HUDEP-2 (cell line): ENCODE data around the gene RENBP.

Experiments used
- DNase-seq, 76 experiments: peaks; one replicate each; lab custom pipeline; 2025; ENCODE audit not compliant: unreplicated experiment in 76 of 76; lab: John Stamatoyannopoulos, UW

Gene RENBP

DNA sequence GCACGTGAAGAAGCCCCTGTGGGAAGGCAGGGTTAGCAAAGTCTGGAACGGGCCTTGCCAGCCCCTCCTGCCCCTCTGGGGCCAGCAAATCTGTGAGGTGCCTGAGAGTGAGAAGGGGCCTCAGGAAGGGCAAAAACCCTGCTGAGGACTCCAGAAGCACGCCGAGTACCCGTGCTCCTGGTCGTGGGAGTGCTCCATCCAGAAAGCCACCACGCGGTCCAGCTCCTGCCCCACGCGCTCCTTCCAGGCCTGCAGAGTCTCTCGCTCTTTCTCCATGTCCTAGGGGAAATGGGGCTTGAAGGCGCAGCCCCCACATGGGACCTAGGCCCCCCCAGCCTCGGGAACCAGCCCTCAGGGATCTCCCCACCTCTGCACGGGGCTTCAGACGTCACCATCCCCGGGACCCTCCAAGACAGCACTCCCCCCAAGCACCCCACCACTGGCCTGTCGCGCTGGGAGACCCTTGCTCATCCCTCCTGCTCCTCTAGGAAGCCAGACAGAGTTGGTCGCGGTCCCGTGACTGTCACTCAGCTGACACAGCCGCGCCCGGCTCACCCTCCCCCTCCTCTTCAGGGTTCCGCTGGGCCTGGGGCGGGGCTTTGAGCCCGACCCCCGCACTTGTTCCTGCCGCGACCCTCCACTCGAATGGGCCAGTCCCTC is at the start of gene RENBP:
TSS of gene RENBP (minus strand) at position 504 of the 660 bp plus-strand sequence. CDS start at position 471, 33 bp downstream.
- peak in 34 of 76 experiments; percentile 0 to 50 (median 20) for DNase-seq

DNA sequence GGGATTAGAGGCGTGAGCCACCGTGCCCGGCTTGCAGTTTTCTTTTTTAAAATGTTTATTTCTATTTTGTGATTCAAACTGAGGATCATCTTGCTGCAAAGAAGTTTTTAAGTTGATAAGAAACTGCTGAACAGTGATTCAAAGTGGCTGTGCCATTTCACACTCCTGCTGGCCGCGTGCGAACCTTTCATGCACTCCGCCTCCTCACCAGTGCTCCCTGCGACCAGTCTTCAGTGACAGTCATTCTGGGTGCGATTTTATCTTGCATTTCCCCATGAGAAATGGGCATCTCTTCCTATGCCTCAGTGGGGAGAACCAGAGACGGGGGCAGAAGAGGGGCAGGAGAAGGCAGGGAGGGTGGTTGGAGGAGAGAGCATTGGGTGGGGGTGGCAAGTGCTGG is 49.5 kb upstream of the RENBP start:
- DNase-seq: no peak

DNA sequence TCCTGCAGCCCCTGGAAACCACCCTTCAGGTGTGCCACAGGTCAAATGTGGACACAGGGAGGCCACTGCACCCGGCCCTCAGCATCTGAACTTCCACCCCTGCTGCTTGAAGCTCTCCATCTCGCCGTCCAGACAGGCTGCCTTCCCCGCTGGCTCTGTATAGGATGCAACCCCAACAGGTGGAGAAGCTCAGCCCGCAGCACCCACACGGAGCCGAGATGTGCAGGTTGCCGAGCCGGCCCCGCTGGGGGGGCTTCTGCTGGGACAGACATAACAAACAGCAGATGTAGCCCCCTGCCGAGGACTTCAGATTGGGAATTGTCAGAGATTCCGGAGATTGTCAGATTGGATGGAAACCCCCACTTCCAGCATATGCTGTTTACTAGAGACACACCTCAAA is 48.6 kb upstream of the RENBP start:
- no peak for DNase-seq

DNA sequence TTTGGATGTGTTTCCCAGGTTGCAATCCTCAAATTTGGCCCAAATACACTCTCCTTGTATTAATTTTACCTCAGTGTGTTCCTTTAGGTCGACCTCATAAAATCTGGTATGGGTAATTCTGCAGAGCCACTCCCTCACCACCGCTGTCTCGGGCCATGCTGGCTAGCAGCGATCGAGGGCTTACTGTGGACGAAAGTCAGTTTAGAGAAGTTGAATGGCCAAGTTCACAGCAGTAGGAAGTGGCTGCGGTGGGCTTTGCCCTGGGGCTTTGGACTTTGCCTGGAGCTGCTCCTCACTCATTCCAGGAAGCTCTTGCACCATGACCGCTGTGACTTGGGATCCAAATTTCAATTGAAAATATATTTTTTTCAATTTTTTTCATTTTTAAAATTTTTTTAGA is 47.7 kb upstream of the RENBP start:
- no peak for DNase-seq

DNA sequence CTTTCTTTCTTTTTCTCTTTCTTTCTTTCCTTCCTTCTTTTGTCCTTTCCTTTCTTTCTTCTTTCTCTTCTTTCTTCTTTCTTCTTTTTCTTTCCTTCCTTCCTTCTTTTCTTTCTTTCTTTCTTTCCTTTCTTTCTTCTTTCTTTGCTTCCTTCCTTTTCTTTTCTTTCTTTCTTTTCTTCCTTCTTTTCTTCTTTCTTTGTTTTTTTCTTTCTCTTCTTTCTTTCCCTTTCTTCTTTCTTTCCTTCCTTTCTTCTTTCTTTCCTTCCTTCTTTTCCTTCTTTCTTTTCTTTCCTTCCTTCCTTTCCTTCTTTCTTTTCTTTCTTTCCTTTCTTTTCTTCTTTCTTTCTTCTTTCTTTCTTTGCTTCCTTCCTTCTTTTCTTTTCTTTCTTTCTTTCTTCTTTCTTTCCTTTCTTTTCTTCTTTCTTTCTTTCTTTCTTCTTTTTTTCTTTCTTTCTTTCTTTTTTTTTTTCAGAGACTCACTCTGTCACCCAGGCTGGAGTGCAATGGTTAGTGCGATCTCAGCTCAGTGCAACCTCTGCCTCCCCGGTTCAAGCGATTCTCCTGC is 46.7 kb upstream of the RENBP start:
- DNase-seq: no peak

DNA sequence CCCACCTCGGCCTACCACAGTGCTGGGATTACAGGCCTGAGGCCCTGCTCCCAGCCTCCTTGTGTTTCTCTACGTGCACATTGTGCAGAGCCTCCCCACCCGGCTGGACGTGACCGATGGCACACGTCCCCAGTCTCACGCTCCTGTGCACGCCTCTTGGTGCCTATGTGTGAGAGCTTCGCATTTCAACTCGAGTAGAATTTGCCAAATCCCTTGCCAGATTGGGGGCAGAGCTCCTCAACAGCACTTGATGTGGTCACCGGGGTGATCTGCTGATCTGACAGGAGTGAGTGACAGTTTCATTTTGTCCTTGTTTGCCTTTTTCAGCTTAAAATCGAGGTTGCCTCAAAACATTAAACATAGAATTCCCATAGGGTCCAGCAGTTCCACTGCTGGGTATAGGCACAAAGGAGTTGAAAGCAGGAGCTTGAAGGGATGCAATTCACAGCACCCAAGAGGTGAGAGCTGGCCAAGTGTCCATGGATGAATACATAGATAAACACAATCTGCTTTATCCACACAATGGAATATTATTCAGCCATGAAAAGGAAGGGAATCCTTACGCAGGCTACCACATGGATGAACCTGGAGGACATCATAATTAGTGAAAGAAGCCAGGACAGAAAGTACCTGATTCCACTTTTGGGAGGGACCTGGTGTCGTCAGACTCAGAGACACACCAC is 45.7 kb upstream of the RENBP start:
- DNase-seq: no peak

DNA sequence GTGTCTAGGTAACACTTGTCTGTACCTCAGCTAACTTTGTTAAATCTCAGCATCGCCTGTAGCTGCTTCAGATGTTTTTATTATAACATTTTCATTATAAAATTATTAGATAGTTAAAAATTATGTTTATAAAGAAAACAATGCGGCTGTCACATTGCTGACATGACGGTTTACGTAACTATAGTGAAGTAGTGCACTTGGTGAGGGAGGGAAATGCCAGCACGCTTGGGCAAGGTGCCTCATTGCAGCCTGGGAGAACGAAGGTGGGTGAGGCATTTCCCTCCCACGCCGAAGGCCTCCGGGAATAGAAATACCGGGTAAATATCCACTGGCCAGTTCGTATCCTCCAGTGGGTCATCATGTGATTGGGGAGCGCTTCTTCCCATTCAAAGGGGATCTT is 44.0 kb upstream of the RENBP start:
- no peak for DNase-seq

DNA sequence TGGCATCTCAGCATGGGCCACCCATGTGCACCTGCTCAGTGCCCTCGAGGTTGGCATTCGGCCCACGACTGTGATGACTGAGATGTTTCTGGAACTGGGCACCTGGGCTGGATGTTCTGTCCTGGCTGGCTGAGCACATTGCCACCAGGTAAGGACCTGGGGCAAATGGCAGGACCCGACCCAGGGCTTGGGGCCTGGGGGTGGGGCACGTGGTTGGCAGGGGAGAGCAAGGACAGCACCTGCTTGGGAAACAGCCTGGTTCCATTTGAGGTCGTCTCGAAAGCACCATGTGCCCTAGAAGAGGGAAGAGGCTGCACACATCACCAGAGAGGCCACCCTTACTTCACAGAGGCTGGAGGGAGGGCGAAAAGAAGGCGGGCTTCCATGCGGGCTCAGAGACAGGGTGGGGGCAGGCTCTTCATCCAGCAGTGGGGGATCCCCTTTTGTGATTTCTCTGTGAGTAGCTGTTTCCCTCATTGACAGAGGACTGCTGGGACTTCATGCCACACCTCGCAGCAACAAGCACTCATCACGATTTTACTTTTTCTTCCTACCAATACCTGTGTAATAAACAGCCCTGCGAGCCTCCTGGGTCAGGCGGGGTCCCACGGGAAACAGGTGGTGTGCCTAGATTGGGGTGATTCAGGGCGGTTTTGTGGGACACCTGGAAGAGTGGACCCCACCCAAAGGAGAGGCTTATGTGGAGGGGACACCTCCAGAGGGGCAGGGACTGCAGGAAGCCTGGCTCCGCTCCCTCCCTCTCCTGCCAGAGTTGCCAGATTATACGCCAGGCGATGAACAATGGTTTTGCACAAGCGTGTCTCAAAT is 40.1 kb upstream of the RENBP start:
- DNase-seq: peak in 11 of 76 experiments; percentile 3 to 36 (median 17)

DNA sequence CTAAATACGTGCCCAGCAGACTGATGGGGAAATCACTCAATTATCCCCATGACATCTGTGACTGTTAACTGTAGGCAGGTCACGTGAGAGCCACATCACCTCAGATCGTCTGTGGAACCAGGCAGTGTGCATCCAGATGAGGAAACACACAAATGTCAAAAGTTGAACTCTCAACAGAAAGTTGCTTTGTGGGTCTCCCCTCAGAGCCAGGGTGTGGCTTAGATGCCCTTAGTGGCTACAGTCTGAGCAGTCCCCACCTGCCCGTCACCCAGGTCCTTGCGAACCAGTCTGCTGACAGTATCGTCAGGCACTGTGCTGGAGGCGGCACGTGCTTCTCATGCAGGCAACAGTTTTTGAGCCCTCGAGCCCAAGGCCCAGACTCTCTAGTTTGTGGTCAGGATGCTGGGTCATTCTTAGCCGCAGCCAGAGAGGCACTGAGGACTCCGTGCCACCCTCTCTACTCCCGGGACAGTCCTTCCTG is 38.9 kb upstream of the RENBP start:
- DNase-seq: no peak

DNA sequence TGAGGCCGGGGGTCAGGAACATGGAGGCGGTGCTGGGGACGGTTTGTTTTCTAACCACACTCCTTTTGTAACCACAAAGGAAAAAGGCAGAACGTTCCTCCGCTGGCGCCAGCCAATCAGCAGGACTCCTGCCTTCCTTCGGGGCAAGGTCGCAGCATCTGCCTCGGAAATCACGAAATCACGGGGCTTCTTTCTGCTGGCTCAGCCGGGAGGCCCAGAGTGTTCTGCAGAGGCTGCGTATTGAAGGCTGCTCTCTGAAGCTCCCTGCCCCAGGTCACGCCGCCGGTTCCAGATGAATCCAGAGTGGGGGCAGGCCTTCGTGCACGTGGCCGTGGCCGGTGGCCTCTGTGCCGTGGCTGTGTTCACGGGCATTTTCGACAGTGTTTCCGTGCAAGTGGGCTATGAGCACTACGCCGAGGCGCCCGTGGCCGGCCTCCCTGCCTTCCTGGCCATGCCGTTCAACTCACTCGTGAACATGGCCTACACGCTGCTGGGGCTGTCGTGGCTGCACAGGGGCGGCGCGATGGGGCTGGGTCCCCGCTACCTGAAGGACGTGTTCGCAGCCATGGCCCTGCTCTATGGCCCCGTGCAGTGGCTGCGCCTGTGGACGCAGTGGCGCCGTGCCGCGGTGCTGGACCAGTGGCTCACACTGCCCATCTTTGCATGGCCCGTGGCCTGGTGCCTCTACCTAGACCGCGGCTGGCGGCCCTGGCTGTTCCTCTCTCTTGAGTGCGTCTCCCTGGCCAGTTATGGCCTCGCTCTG is 37.5 kb upstream of the RENBP start:
- DNase-seq: peak in 1 of 76 experiments; percentile 5

DNA sequence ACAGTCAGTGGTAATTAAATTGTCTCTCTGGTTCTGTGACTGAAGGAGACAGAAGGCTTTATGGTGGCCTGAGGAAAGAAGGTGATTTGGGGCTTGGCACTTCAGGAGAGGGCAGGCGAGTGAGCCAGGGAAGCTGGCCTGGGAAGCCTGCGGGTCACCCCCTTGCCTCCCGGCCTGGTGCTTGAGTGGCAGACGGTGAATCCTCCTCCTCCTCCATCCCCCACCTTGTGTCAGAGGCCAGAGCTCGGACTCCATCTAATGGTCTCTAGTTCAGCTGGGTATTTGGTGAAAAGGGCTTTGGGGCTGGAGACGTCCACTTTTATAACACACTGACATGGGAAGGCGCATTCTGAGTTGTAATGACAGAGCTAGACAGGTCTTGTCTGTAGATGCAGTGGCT is 36.8 kb upstream of the RENBP start:
- peak in 1 of 76 experiments; percentile 18 for DNase-seq

DNA sequence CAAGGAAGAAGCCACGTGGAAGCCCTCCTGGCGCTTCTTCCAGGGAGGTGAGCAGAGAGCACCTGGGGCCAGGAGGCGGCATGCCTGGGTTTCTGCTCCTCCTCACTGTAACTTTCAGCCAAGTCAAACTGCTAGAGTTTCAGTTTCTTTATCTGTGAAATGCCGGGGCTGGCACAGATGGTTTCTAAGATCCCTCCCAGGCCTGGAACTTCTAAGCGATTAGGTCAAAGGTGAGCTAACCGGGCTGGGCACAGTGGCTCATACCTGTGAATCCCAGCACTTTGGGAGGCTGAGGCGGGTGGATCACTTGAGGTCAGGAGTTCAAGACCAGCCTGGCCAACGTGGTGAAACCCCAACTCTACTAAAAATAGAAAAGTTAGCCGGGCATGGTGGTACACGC is 36.0 kb upstream of the RENBP start:
- DNase-seq: peak in 6 of 76 experiments; percentile 0 to 19 (median 9)

DNA sequence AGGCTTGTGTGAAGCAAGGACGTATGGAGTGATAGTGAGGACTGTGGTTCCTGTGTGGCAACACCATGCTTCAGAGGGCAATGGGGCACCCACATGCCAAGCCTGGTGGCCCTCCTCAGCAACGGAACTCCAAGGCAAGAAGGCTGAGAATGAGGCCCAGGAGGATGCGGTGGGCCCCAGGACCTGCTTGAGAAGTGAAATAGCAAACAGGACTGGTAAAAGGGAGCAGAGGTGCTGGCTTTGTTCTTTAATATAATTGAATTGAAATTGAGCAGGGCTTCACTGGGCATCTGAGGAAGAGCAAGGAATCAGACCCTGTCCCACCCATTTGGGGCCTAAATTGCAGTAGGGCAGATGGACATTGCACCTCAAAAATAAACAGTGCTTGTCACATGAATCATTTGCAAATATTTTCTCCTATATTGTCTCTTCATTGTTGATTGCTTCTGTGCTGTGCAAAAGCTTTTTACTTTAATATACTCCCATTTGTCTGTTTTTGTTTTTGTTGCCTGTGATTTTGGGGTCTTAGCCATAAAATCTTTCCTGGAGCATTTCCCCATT is 30.4 kb upstream of the RENBP start:
- no peak for DNase-seq

DNA sequence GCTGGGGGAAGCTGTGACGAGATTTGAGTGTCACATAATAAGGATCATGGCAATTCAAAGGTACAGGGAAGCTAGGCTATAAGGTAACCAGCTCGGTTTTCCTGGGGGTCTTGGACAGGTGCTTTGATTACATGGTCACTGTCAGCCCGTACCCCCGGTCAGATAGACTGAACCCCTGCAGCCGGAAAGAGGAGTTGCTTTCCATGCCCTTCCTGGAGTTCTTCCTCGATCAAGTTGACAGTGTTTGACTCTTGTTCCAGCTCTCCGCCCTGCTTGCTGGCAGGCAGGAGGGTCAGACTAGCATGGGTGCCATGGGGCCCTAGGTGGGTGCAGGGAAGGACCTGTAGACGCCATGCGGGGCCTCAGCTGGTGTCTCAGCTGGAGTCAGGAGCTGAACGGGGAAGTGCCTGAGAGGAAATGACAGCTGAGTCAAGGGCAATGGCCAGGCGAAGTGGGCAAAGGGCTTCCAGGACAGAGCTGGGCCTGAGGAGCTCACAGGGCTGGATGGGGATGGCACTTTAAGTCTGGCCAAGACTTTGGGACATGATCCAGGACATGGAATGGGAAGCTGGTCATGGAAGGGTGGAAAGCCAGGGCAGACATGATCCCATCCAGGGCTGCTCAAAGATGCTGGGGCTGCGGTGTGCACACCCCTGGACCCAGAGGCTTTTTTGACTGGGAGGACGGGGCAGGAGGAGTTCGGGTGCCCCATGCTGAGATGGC is 29.7 kb upstream of the RENBP start:
- DNase-seq: no peak

DNA sequence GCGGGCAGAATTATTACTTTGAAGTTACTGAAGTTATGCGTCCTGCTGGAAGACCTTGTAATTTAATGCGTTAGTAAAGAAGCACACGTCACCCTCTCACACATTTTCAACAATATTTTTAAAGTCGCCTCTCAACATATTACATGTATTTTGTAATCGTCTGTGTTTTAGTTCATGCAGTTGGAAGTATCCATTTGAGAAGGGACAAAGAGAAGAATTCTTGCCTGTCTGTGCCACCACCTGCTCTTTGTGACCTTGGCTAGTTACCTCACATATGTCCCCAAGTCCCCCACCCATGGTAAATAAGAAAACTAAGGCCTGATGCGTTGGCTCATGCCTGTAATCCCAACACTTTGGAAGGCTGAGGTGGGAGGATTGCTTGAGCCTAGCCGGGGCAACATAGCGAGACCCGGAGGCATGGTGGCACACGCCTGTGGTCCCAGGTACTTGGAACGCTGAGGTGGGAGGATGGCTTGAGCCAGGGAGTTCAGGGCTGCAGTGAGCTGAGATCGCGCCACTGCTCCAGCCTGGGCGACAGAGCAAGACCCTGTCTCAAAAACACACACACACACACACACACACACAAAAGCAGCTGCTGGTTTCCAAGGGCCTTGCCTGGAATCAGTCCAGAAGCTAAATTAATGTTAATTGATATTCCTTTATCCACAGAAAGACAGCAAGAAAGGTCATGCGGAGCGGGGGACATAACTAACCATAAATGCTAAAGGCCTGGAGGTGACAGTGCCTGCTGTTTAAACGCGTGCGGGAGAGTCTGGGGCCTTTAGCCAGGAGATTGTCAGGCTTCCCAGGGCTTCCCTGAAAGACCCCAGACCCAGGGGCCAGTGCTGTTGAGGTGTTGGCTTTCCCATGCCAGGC is 28.9 kb upstream of the RENBP start:
- DNase-seq: peak in 1 of 76 experiments; percentile 12

DNA sequence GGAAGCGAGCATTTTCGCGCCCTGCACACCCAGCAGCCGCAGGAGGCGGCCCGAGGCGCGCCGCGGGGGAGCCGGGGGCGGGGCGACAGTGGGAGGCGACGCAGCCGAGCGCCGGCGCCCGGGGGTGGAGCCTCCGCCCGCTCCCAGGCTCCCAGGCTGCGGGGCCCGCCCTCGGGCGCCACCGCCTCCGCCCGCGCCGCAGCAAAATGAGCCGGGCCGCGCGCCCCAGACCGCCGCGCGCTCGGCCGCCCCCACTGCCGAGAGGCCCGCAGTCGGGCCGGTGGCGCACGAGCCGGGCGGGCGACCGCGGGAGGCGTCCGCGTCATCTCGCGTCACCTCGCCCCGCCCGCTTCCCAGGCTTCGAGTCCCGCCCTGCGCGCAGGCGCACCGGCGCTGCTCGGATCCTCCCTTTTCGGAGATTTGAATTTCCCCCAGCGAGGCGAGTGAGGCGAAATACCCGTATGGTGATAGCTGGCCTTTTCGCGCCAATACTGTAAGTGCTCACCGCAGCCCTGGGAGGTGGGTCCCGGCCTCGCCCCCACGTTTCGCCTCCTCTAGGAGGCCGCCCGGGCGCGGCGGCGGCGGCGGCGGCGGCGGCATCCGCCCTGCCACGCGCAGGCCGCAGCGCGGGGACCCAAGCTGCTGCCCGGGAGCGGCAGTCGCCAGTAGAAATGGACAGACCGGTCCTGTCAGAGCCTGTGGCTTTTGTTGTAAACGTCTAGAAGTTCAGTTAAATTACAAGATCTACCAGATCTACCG is 28.1 kb upstream of the RENBP start, which contains the start of gene TMEM187:
TSS of gene TMEM187 (plus strand) at position 387 of the 759 bp plus-strand sequence. CDS start 9,309 bp downstream, outside the sequence.
- DNase-seq: peak in 72 of 76 experiments; percentile 13 to 89 (median 78)
